Calu3 (cell line): ENCODE data around the gene MLIP. TPM values are rescaled to one million over a fixed set of nuclear protein-coding genes. Genes with fewer than 3 reads are reported as not detected.

Experiments
- BruUV-seq: library from RNA; stranded (reverse); fragments of 400-500 nt; replicated peaks from 2 replicates; lab custom pipeline; 2021; lab: Mats Ljungman, UMichigan
- CTCF ChIA-PET: fragments of 300-600 bp; sonication (Branson Sonifier 250); formaldehyde crosslinking; loops from one replicate; lab custom pipeline; 2022; ENCODE audit warnings: antibody characterized with exemption; lab: Charles Lee
- DNase-seq: peaks from one replicate; pipeline ENCODE4 v3.0.0; 2022
- H3K27ac Mint-ChIP-seq: one replicate; pipeline ENCODE4 v1.8.0; 2022; ENCODE audit warnings: mixed read lengths; ENCODE audit not compliant: unreplicated experiment
- H3K27me3 Mint-ChIP-seq: one replicate; pipeline ENCODE4 v1.8.0; 2022; ENCODE audit warnings: mixed read lengths; ENCODE audit not compliant: unreplicated experiment
- H3K36me3 Mint-ChIP-seq: one replicate; pipeline ENCODE4 v1.8.0; 2022; ENCODE audit warnings: mild to moderate bottlenecking, moderate library complexity, mixed read lengths; ENCODE audit not compliant: insufficient read depth, unreplicated experiment
- H3K4me1 Mint-ChIP-seq: one replicate; pipeline ENCODE4 v1.8.0; 2022; ENCODE audit warnings: mild to moderate bottlenecking, low read depth, mixed read lengths; ENCODE audit not compliant: unreplicated experiment
- H3K4me3 Mint-ChIP-seq: one replicate; pipeline ENCODE4 v1.8.0; 2022; ENCODE audit warnings: mild to moderate bottlenecking, low read depth, moderate library complexity, mixed read lengths; ENCODE audit not compliant: unreplicated experiment
- H3K9me3 Mint-ChIP-seq: one replicate; pipeline ENCODE4 v1.8.0; 2022; ENCODE audit warnings: low read depth, mixed read lengths; ENCODE audit not compliant: unreplicated experiment
- intact Hi-C: fragments of 100-400 bp; cut with micrococcal nuclease; formaldehyde crosslinking; loops from one replicate; pipeline ENCODE4 v1.10.0; 2022; ENCODE audit not compliant: unreplicated experiment
- total RNA-seq: library from RNA; stranded (reverse); gene quantifications from 2 replicates; pipeline ENCODE4 v1.2.3, GENCODE V29; 2022
- TF ChIP-seq, protein P1 (sequence below): fragments of 200-600 bp; IDR thresholded peaks from one replicate; pipeline ENCODE4 v1.8.0; 2022; ENCODE audit warnings: antibody characterized with exemption; ENCODE audit not compliant: unreplicated experiment

MLIP gene
- total RNA-seq, 1 experiment from 2014 or later = 1.4 TPM

DNA sequence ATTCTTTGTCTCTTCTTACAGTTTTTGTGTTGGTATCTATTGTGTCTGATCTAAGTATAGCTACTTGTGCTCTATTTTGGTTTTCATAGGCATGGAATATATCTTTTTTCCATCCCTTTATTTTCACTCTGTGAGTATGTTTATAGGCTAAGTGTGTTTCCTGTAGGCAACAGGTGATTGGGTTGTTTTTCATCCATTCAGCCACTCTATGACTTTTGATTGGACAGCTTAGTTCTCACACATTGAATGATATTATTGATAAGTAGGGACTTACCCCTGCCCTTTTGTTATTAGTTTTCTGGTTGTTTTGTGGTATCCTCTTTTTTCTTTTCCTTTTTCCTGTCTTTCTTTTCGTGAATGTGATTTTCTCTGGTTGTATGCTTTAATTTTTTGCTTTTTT, 67.9 kb downstream of the MLIP start:
- CTCF ChIA-PET = no interaction called here
- no TSS peak for BruUV-seq
- DNase-seq = no peak
- Mint-ChIP-seq H3K36me3 (no peaks in the 10 kb centered on the region), H3K27me3 (no peaks in the 10 kb centered on the region), H3K9me3 (no peaks in the 10 kb centered on the region), H3K4me1 (no peaks in the 10 kb centered on the region), H3K4me3 (no peak overlapping the region), H3K27ac (no peak overlapping the region)
- intact Hi-C loops = no loop called here
- TF ChIP-seq, protein P1, sequence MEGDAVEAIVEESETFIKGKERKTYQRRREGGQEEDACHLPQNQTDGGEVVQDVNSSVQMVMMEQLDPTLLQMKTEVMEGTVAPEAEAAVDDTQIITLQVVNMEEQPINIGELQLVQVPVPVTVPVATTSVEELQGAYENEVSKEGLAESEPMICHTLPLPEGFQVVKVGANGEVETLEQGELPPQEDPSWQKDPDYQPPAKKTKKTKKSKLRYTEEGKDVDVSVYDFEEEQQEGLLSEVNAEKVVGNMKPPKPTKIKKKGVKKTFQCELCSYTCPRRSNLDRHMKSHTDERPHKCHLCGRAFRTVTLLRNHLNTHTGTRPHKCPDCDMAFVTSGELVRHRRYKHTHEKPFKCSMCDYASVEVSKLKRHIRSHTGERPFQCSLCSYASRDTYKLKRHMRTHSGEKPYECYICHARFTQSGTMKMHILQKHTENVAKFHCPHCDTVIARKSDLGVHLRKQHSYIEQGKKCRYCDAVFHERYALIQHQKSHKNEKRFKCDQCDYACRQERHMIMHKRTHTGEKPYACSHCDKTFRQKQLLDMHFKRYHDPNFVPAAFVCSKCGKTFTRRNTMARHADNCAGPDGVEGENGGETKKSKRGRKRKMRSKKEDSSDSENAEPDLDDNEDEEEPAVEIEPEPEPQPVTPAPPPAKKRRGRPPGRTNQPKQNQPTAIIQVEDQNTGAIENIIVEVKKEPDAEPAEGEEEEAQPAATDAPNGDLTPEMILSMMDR = no peak

DNA sequence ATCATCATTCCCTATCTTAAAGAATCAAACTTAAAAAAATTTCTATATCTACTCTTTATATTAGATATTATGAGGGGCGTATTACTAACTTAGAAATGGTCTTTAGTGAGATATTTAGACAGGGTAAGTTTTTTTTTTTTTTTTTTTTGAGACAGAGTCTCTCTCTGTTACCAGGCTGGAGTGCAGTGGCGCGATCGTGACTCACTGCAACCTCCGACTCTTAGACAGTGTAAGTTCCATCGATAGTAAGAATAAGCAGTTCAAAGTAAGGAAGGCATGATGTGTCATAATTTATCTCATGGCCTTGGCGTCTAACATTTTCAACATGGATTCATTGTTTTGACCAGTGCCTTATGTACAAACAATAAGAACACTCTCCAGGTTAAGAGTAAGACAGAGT, 72.4 kb downstream of the MLIP start:
- no peaks in the 10 kb centered on the region for H3K9me3 Mint-ChIP-seq
- intact Hi-C loops = no loop called here
- H3K27me3 Mint-ChIP-seq = no peaks in the 10 kb centered on the region
- CTCF ChIA-PET = no interaction called here
- TF ChIP-seq, protein P1 = no peak
- DNase-seq = no peak
- H3K4me3 Mint-ChIP-seq = no peak overlapping the region
- no peaks in the 10 kb centered on the region for H3K4me1 Mint-ChIP-seq
- no peak overlapping the region for H3K27ac Mint-ChIP-seq
- H3K36me3 Mint-ChIP-seq = no peaks in the 10 kb centered on the region
- BruUV-seq = no TSS peak

DNA sequence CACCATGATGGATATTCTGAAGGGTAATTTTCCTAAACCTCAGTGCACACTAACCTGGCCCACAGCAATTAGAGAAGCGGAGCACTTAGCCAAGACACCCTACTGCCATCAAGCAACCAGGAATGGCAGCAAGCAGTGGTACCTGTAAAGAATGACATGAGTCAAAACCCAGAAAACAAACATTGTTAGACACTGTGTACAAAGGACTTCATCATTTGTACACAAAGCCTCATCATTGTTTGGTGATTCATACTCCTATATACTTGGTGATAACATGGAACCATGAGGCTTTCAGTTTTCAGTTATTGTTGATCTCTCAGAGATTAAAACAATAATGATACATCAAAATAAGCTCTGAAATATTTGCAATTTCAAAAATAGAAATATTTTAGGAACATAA, 74.6 kb downstream of the MLIP start:
- H3K27me3 Mint-ChIP-seq = no peaks in the 10 kb centered on the region
- no peak overlapping the region for H3K4me3 Mint-ChIP-seq
- H3K4me1 Mint-ChIP-seq = no peaks in the 10 kb centered on the region
- no peaks in the 10 kb centered on the region for H3K9me3 Mint-ChIP-seq
- no peak for DNase-seq
- CTCF ChIA-PET = no interaction called here
- BruUV-seq = no TSS peak
- H3K27ac Mint-ChIP-seq = no peak overlapping the region
- no peaks in the 10 kb centered on the region for H3K36me3 Mint-ChIP-seq
- intact Hi-C loops = no loop called here
- TF ChIP-seq, protein P1 = no peak

DNA sequence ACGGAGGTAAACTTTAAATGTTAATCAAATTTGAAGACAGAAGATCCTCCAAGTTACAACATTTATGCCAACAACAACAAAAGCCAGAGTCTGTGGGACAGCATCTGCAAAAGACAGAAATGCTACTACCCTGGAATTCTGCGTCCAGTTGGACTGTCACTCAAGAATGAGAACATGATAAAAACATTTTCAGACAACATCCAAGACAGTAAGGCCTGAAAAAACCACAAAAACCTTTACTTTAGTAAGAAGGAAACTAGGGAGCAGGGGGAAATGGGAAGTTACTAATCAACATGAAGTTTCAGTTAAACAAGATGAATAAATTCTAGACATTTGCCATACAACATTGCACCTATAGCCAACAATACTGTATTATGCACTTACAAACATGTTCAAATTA, 77.6 kb downstream of the MLIP start:
- Mint-ChIP-seq H3K36me3 (no peaks in the 10 kb centered on the region), H3K4me3 (no peak overlapping the region), H3K9me3 (no peaks in the 10 kb centered on the region), H3K27me3 (no peaks in the 10 kb centered on the region), H3K4me1 (no peaks in the 10 kb centered on the region), H3K27ac (no peak overlapping the region)
- intact Hi-C loops = no loop called here
- BruUV-seq = no TSS peak
- TF ChIP-seq, protein P1 = no peak
- no peak for DNase-seq
- CTCF ChIA-PET = no interaction called here

DNA sequence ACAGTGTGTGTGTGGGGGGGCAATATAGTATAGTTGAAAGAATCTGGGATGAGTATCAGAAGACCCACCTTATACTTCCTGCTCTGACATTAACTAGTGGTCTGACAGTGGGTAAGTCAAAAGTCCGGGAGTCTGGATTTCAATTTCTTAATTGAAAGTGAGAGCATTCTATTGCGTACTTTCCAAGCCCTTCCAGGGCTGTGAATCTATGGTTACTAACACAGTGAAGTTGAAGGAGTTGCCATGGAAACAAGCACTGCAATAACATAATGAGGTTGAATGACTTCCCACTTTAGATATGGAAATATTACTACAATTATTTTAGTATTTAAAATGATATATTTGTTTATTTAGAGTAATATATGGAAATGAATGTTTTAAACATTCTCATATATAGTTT, 80.2 kb downstream of the MLIP start:
- CTCF ChIA-PET = no interaction called here
- no peak overlapping the region for H3K27ac Mint-ChIP-seq
- no peaks in the 10 kb centered on the region for H3K4me1 Mint-ChIP-seq
- no peaks in the 10 kb centered on the region for H3K27me3 Mint-ChIP-seq
- H3K9me3 Mint-ChIP-seq = no peaks in the 10 kb centered on the region
- no peak overlapping the region for H3K4me3 Mint-ChIP-seq
- intact Hi-C loops = no loop called here
- no peak for DNase-seq
- no peaks in the 10 kb centered on the region for H3K36me3 Mint-ChIP-seq
- TF ChIP-seq, protein P1 = no peak
- no TSS peak for BruUV-seq
